H9 (cell line): ENCODE data around the gene MTHFD2. TPM values are rescaled to one million over a fixed set of nuclear protein-coding genes. Genes with fewer than 3 reads are reported as not detected.

Source experiments
- DNase-seq: peaks from one replicate; pipeline ENCODE4 v3.0.0-alpha.2; 2017
- H2AFZ ChIP-seq: one replicate; pipeline ENCODE4 v1.6.1; 2013; ENCODE audit warnings: mild to moderate bottlenecking, low read length, control low read depth, moderate library complexity
- H2AK5ac ChIP-seq: 2 replicates; pipeline ENCODE4 v1.6.1; 2013; ENCODE audit warnings: low read length, control low read depth, mixed read lengths; ENCODE audit not compliant: insufficient read length
- H2BK120ac ChIP-seq: one replicate; pipeline ENCODE4 v1.6.1; 2013; ENCODE audit warnings: low read depth, mild to moderate bottlenecking, low read length, control low read depth, inconsistent platforms; ENCODE audit not compliant: poor library complexity, severe bottlenecking
- H2BK12ac ChIP-seq: 2 replicates; pipeline ENCODE4 v1.6.1; 2013; ENCODE audit warnings: low read length, control low read depth, mixed read lengths, low read depth; ENCODE audit not compliant: insufficient read length
- H2BK15ac ChIP-seq: 2 replicates; pipeline ENCODE4 v1.6.1; 2013; ENCODE audit warnings: low read depth, low read length, control low read depth
- H2BK20ac ChIP-seq: one replicate; pipeline ENCODE4 v1.6.1; 2013; ENCODE audit warnings: low read depth, mild to moderate bottlenecking, low read length, control low read depth, inconsistent platforms; ENCODE audit not compliant: poor library complexity, severe bottlenecking
- H2BK5ac ChIP-seq: 2 replicates; pipeline ENCODE4 v1.6.1; 2013; ENCODE audit warnings: low read length, control low read depth, mixed read lengths; ENCODE audit not compliant: insufficient read length
- H3K14ac ChIP-seq: 2 replicates; pipeline ENCODE4 v1.6.1; 2013; ENCODE audit warnings: low read length, control low read depth; ENCODE audit not compliant: insufficient read depth
- H3K18ac ChIP-seq: 2 replicates; pipeline ENCODE4 v1.6.1; 2013; ENCODE audit warnings: low read depth, mild to moderate bottlenecking, mixed read lengths, low read length, control low read depth; ENCODE audit not compliant: insufficient read length
- H3K23ac ChIP-seq: 2 replicates; pipeline ENCODE4 v1.6.1; 2013; ENCODE audit warnings: low read length, control low read depth, mixed read lengths, low read depth; ENCODE audit not compliant: insufficient read length
- H3K23me2 ChIP-seq: 2 replicates; pipeline ENCODE4 v1.6.1; 2013; ENCODE audit warnings: low read depth, mild to moderate bottlenecking, mixed read lengths, low read length, control low read depth; ENCODE audit not compliant: insufficient read length, poor library complexity, severe bottlenecking
- H3K27ac ChIP-seq: 2 replicates; pipeline ENCODE4 v1.5.1; 2013; ENCODE audit warnings: low read length, control low read depth, mixed read lengths, low read depth; ENCODE audit not compliant: insufficient read length
- H3K27me3 ChIP-seq: 2 replicates; pipeline ENCODE4 v1.6.1; 2013; ENCODE audit warnings: low read length, control low read depth, inconsistent platforms; ENCODE audit not compliant: insufficient read depth
- H3K4ac ChIP-seq: 2 replicates; pipeline ENCODE4 v1.6.1; 2013; ENCODE audit warnings: low read depth, mild to moderate bottlenecking, control low read depth, inconsistent platforms, low read length, moderate library complexity
- H3K4me1 ChIP-seq: 2 replicates; pipeline ENCODE4 v1.6.1; 2013; ENCODE audit warnings: low read length, control low read depth, inconsistent platforms; ENCODE audit not compliant: insufficient read depth
- H3K4me2 ChIP-seq: 2 replicates; pipeline ENCODE4 v1.6.1; 2013; ENCODE audit warnings: low read length, control low read depth, mixed read lengths; ENCODE audit not compliant: insufficient read length, insufficient read depth
- H3K56ac ChIP-seq: 2 replicates; pipeline ENCODE4 v1.6.1; 2013; ENCODE audit warnings: low read depth, mild to moderate bottlenecking, mixed read lengths, low read length, control low read depth; ENCODE audit not compliant: insufficient read length
- H3K79me1 ChIP-seq: 2 replicates; pipeline ENCODE4 v1.6.1; 2013; ENCODE audit warnings: low read depth, mild to moderate bottlenecking, moderate library complexity, low read length, control low read depth, inconsistent platforms; ENCODE audit not compliant: insufficient read depth, poor library complexity, severe bottlenecking
- H3K79me2 ChIP-seq: 2 replicates; pipeline ENCODE4 v1.6.1; 2013; ENCODE audit warnings: low read length, control low read depth, inconsistent platforms; ENCODE audit not compliant: insufficient read depth
- H3K9ac ChIP-seq: 2 replicates; pipeline ENCODE4 v1.6.1; 2013; ENCODE audit warnings: low read length, control low read depth, mixed read lengths; ENCODE audit not compliant: insufficient read length; ENCODE audit errors: extremely low read depth
- H3K9me3 ChIP-seq: one replicate; pipeline ENCODE4 v1.6.1; 2013; ENCODE audit warnings: low read depth, low read length, inconsistent platforms; ENCODE audit not compliant: control insufficient read depth
- H3T11ph ChIP-seq: one replicate; pipeline ENCODE4 v1.6.1; 2013; ENCODE audit warnings: mild to moderate bottlenecking, low read length, control low read depth, inconsistent platforms
- H4K20me1 ChIP-seq: one replicate; pipeline ENCODE4 v1.6.1; 2013; ENCODE audit not compliant: control insufficient read depth, insufficient read length, insufficient read depth
- H4K5ac ChIP-seq: 2 replicates; pipeline ENCODE4 v1.6.1; 2013; ENCODE audit warnings: low read depth, mild to moderate bottlenecking, mixed read lengths, low read length, control low read depth; ENCODE audit not compliant: insufficient read length
- H4K8ac ChIP-seq: replicated peaks from 2 replicates; pipeline ENCODE4 v1.6.1; 2013; ENCODE audit warnings: low read length, control low read depth, mixed read lengths, low read depth; ENCODE audit not compliant: insufficient read length
- H4K91ac ChIP-seq: 2 replicates; pipeline ENCODE4 v1.6.1; 2013; ENCODE audit warnings: low read depth, mild to moderate bottlenecking, moderate library complexity, mixed read lengths, low read length, control low read depth; ENCODE audit not compliant: insufficient read length
- H3K27ac Mint-ChIP-seq, 3 experiments: 2 replicates in 2 of 3; 3 replicates in 1 of 3; pipeline ENCODE4 v1.8.0; 2020 to 2021; ENCODE audit warnings: mixed read lengths in 3 of 3, mild to moderate bottlenecking in 1 of 3, moderate library complexity in 1 of 3
- H3K27me3 Mint-ChIP-seq: 2 replicates; pipeline ENCODE4 v1.8.0; 2021; ENCODE audit warnings: low read depth, mild to moderate bottlenecking, moderate library complexity, mixed read lengths
- H3K36me3 Mint-ChIP-seq, 3 experiments: 2 replicates in 2 of 3; 3 replicates in 1 of 3; pipeline ENCODE4 v1.8.0; 2020 to 2021; ENCODE audit warnings: low read depth in 3 of 3, mixed read lengths in 3 of 3; ENCODE audit not compliant: insufficient read depth in 1 of 3
- H3K4me1 Mint-ChIP-seq, 2 experiments: 2 replicates each; pipeline ENCODE4 v1.8.0; 2020; ENCODE audit warnings: mixed read lengths in 2 of 2
- H3K4me3 Mint-ChIP-seq, 2 experiments: 2 replicates in 1 of 2; 3 replicates in 1 of 2; pipeline ENCODE4 v1.8.0; 2020 to 2021; ENCODE audit warnings: mild to moderate bottlenecking in 2 of 2, mixed read lengths in 2 of 2, moderate library complexity in 1 of 2
- H3K9me3 Mint-ChIP-seq, 2 experiments: 2 replicates in 1 of 2; 3 replicates in 1 of 2; pipeline ENCODE4 v1.8.0; 2020; ENCODE audit warnings: mild to moderate bottlenecking in 2 of 2, mixed read lengths in 2 of 2, moderate library complexity in 1 of 2
- WGBS: extraction: QIAGEN DNeasy Blood & Tissue Kit; methylation state at CpG from one replicate; pipeline ENCODE4 v1.1.7; 2013; ENCODE audit warnings: missing lambda C conversion rate, low lambda C conversion rate, mixed read lengths; ENCODE audit not compliant: insufficient read length; ENCODE audit errors: extremely low coverage; 5-methylcytosine and 5-hydroxymethylcytosine counted together
- total RNA-seq: library from RNA; stranded (reverse); gene quantifications from 2 replicates; pipeline ENCODE4 v1.2.1, GENCODE V29; 2021
- TF ChIP-seq, protein P1 (sequence below): fragments of 200-600 bp; sonication (generic); conservative IDR thresholded peaks from 3 replicates; pipeline ENCODE4 v1.8.0; 2021; ENCODE audit warnings: antibody characterized with exemption, mild to moderate bottlenecking

The MTHFD2 gene
- total RNA-seq, 1 experiment from 2014 or later = 201 TPM

DNA sequence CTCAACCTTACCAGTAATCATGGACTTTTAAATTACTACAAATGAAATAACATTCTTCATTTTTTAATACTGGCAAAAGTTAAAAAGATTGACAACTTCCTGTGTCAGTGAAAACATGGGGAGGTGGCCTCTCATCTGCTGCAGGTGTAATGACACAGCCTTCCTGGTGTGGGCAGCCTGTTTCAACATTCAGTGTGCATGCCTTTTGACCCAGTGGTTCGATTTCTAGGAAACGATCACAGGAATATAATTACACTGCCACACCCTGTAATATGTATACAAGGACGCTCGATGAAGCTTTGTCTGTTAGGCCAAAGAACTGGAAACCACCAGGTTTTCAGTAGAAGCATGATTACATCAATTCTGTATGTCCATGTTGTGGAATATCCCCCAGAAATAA is 68.7 kb downstream of the MTHFD2 start:
- no CpG with 5 or more reads among the region's 4 CpGs for WGBS
- H2BK20ac ChIP-seq = no peak overlapping the region
- DNase-seq = peak; percentile 42

More for the DNA sequence above, 68.7 kb downstream of the MTHFD2 start:
- no peaks in the 10 kb centered on the region for H3K23me2 ChIP-seq
- no peak overlapping the region for H3K4me3 Mint-ChIP-seq
- no peak overlapping the region for H3T11ph ChIP-seq
- H3K4me2 ChIP-seq = no peak overlapping the region
- no peaks in the 10 kb centered on the region for H3K36me3 Mint-ChIP-seq
- H3K27me3 Mint-ChIP-seq = peaks cover 1% of the 10 kb centered on the region; the same call in 1 of the 2 replicates
- H2AFZ ChIP-seq = no peak overlapping the region
- no peak overlapping the region for H2AK5ac ChIP-seq
- no peak overlapping the region for H3K27ac Mint-ChIP-seq
- H4K20me1 ChIP-seq = no peaks in the 10 kb centered on the region
- no peak overlapping the region for H2BK5ac ChIP-seq
- no peak overlapping the region for H3K27ac ChIP-seq
- no peak overlapping the region for H4K8ac ChIP-seq
- H4K91ac ChIP-seq = no peak overlapping the region
- no peaks in the 10 kb centered on the region for H3K9me3 Mint-ChIP-seq
- H4K5ac ChIP-seq = no peak overlapping the region
- no peak overlapping the region for H3K4ac ChIP-seq
- no peak overlapping the region for H2BK120ac ChIP-seq
- H3K9me3 ChIP-seq = no peaks in the 10 kb centered on the region
- H3K4me1 Mint-ChIP-seq = peaks cover 0 to under 1% of the 10 kb centered on the region in 2 experiments; a peak in 1 of 4 replicates
- no peak overlapping the region for H2BK15ac ChIP-seq
- H3K23ac ChIP-seq = no peak overlapping the region
- no peak overlapping the region for H3K56ac ChIP-seq
- H3K79me1 ChIP-seq = no peaks in the 10 kb centered on the region
- H3K18ac ChIP-seq = no peak overlapping the region
- TF ChIP-seq, protein P1, sequence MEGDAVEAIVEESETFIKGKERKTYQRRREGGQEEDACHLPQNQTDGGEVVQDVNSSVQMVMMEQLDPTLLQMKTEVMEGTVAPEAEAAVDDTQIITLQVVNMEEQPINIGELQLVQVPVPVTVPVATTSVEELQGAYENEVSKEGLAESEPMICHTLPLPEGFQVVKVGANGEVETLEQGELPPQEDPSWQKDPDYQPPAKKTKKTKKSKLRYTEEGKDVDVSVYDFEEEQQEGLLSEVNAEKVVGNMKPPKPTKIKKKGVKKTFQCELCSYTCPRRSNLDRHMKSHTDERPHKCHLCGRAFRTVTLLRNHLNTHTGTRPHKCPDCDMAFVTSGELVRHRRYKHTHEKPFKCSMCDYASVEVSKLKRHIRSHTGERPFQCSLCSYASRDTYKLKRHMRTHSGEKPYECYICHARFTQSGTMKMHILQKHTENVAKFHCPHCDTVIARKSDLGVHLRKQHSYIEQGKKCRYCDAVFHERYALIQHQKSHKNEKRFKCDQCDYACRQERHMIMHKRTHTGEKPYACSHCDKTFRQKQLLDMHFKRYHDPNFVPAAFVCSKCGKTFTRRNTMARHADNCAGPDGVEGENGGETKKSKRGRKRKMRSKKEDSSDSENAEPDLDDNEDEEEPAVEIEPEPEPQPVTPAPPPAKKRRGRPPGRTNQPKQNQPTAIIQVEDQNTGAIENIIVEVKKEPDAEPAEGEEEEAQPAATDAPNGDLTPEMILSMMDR = peak; percentile 54
- H3K79me2 ChIP-seq = no peaks in the 10 kb centered on the region
- H2BK12ac ChIP-seq = no peak overlapping the region
- H3K9ac ChIP-seq = no peak overlapping the region
- no peaks in the 10 kb centered on the region for H3K4me1 ChIP-seq
- no peak overlapping the region for H3K14ac ChIP-seq
- H3K27me3 ChIP-seq = no peaks in the 10 kb centered on the region

Other genes with a start within 250 kb of the MTHFD2 start
- gene TET3, start 213.7 kb upstream of the MTHFD2 start, total RNA-seq = 21.8 and 24.7 TPM in 2 replicates
- 45.0 and 51.9 TPM in 2 replicates for gene BOLA3, start 50.7 kb upstream of the MTHFD2 start, total RNA-seq
- gene MOB1A, start 19.7 kb upstream of the MTHFD2 start, total RNA-seq = 95.1 and 98.6 TPM in 2 replicates
- gene SLC4A5, start 144.8 kb downstream of the MTHFD2 start, total RNA-seq = 0.42 and 0.50 TPM in 2 replicates
- 136 and 141 TPM in 2 replicates for gene DCTN1, start 181.7 kb downstream of the MTHFD2 start, total RNA-seq
- gene C2orf81, start 223.0 kb downstream of the MTHFD2 start, total RNA-seq = 2.4 and 3.5 TPM in 2 replicates
- 65.0 and 66.4 TPM in 2 replicates for gene WDR54, start 223.1 kb downstream of the MTHFD2 start, total RNA-seq
- gene RTKN, start 243.3 kb downstream of the MTHFD2 start, total RNA-seq = 87.1 and 90.9 TPM in 2 replicates